Measurements from ENCODE around the gene NFIC.
"Not testable (repeated sequence)": the region's sequence is repeated elsewhere in the genome, so short reads cannot be mapped to it uniquely, and the experiment has no call there.

Gene NFIC

GRCh38 chr19:3401004-3401768 lies 34.8 kb downstream of the NFIC start:
- DNase-seq: no peak

GRCh38 chr19:3402631-3403443 lies 36.5 kb downstream of the NFIC start:
- DNase-seq: no peak

- no peak for DNase-seq
These were observed 37.3 kb downstream of the NFIC start for GRCh38 chr19:3403489-3404323.

- DNase-seq: no peak
These were observed 38.2 kb downstream of the NFIC start for GRCh38 chr19:3404324-3405260.

GRCh38 chr19:3405261-3405653 lies 38.9 kb downstream of the NFIC start:
- DNase-seq: no peak

- DNase-seq: no peak
These were observed 40.3 kb downstream of the NFIC start for GRCh38 chr19:3406571-3407111.

- DNase-seq: no peak
These were observed 41.5 kb downstream of the NFIC start for GRCh38 chr19:3407556-3408516.

- no peak for DNase-seq
These were observed 42.6 kb downstream of the NFIC start for GRCh38 chr19:3408996-3409345.

GRCh38 chr19:3409346-3410064 lies 43.1 kb downstream of the NFIC start:
- DNase-seq: no peak

- DNase-seq: no peak
These were observed 45.3 kb downstream of the NFIC start for GRCh38 chr19:3411636-3412035.

- DNase-seq: no peak
These were observed 45.7 kb downstream of the NFIC start for GRCh38 chr19:3412066-3412465.

GRCh38 chr19:3413796-3414327 lies 47.5 kb downstream of the NFIC start:
- no peak for DNase-seq

- no peak for DNase-seq
These were observed 49.3 kb downstream of the NFIC start for GRCh38 chr19:3415695-3416094.

GRCh38 chr19:3420244-3420755 lies 53.9 kb downstream of the NFIC start:
- no peak for DNase-seq

GRCh38 chr19:3420909-3421619 lies 54.7 kb downstream of the NFIC start:
- DNase-seq: no peak

GRCh38 chr19:3421656-3422055 lies 55.3 kb downstream of the NFIC start:
- DNase-seq: not testable (repeated sequence)

- no peak for DNase-seq
These were observed 56.9 kb downstream of the NFIC start for GRCh38 chr19:3423183-3423829.

GRCh38 chr19:3426433-3426832 lies 60.0 kb downstream of the NFIC start:
- DNase-seq: no peak

- DNase-seq: not testable (repeated sequence)
These were observed 63.9 kb downstream of the NFIC start for GRCh38 chr19:3430366-3430680.

Data from NCI-H1048 (cell line).